ENCODE data around the gene GRM7.

GRCh38 chr3:7357101-7357500 lies 496.2 kb downstream of the GRM7 start:
- TF ChIP-seq POLR2AphosphoS5 (IDR thresholded peaks at IDR 0.05), result no peak
- no peak for TF ChIP-seq CTCF (IDR thresholded peaks at IDR 0.05)
- TF ChIP-seq EP300 (IDR thresholded peaks at IDR 0.05), result no peak
